K562 (cell line): Measurements from ENCODE around the gene OPCML. TPM values are rescaled to one million over a fixed set of nuclear protein-coding genes. Genes with fewer than 3 reads are reported as not detected.

Experiments
- ATAC-seq: fragments of 200-7000 bp; cut with Tn5 transposase; 3 replicates; pipeline ENCODE4 v1.9.1; 2020; ENCODE audit warnings: moderate library complexity
- BruUV-seq: library from RNA; stranded (reverse); fragments of 400-500 nt; replicated peaks from 2 replicates; lab custom pipeline; 2021; lab: Mats Ljungman, UMichigan
- CTCF ChIA-PET: fragments of 300-600 bp; formaldehyde crosslinking; extraction: SDS; loops from one replicate; lab custom pipeline; 2021; ENCODE audit warnings: low intra/inter-chr PET ratio; lab: Yijun Ruan, JAX
- POLR2A ChIA-PET: fragments of 300-600, 350-650 bp; sonication (Branson Sonifier 250); formaldehyde crosslinking; extraction: SDS; loops from one replicate; lab custom pipeline; 2021; ENCODE audit warnings: antibody characterized with exemption, inconsistent platforms; lab: Yijun Ruan, JAX
- DNase-seq, 4 experiments: peaks; one replicate each; pipeline versions ENCODE4 v3.0.0 to v3.0.0-alpha.2; 2011 to 2018; ENCODE audit warnings: low spot score in 3 of 4, mixed read lengths in 3 of 4; ENCODE audit errors: extremely low read depth in 1 of 4
- FAIRE-seq: peaks from 2 replicates; lab custom pipeline; 2011; peaks lifted over from hg19 to GRCh38; lab: Jason Lieb, UNC
- H2AFZ ChIP-seq: 2 replicates; pipeline ENCODE4 v1.6.0; 2011; ENCODE audit warnings: low read depth, low read length, control low read depth, inconsistent platforms
- H3K27ac ChIP-seq: fragments of 200-600 bp; 3 replicates; pipeline ENCODE4 v1.8.0; 2011; ENCODE audit warnings: low read depth, mild to moderate bottlenecking, control low read depth, inconsistent platforms, low read length, moderate library complexity, mixed read lengths; ENCODE audit errors: extremely low read depth
- H3K27me3 ChIP-seq, 2 experiments: fragments of 300-600 bp in 1 of 2; 2 replicates in 1 of 2; 3 replicates in 1 of 2; pipeline versions ENCODE4 v1.6.0 to v1.8.0; 2011; ENCODE audit warnings: inconsistent platforms in 2 of 2, low read length in 2 of 2, mild to moderate bottlenecking in 1 of 2, mixed read lengths in 1 of 2, moderate library complexity in 1 of 2; ENCODE audit not compliant: control insufficient read depth in 2 of 2, insufficient read depth in 2 of 2
- H3K36me3 ChIP-seq: fragments of 300-600 bp; 3 replicates; pipeline ENCODE4 v1.8.0; 2011; ENCODE audit warnings: mild to moderate bottlenecking, low read length, inconsistent platforms; ENCODE audit not compliant: control insufficient read depth, insufficient read depth
- H3K4me1 ChIP-seq, 2 experiments: fragments of 200-600 bp in 1 of 2; replicated peaks in 1 of 2; 2 replicates in 1 of 2; 3 replicates in 1 of 2; pipeline versions ENCODE4 v1.5.1 to v1.8.0; 2011; ENCODE audit warnings: inconsistent platforms in 2 of 2, low read length in 2 of 2, mild to moderate bottlenecking in 1 of 2, mixed read lengths in 1 of 2, moderate library complexity in 1 of 2; ENCODE audit not compliant: control insufficient read depth in 2 of 2, insufficient read depth in 2 of 2
- H3K4me2 ChIP-seq: 2 replicates; pipeline ENCODE4 v1.6.1; 2011; ENCODE audit warnings: low read length, control low read depth, inconsistent platforms, mixed read lengths; ENCODE audit not compliant: insufficient read depth
- H3K4me3 ChIP-seq: fragments of 200-600 bp; sonication (generic), shearing (Covaris generic); 2 replicates; pipeline ENCODE4 v1.5.1; 2016; ENCODE audit warnings: control low read depth, inconsistent platforms
- H3K79me2 ChIP-seq: fragments of 200-600 bp; 3 replicates; pipeline ENCODE4 v1.8.0; 2011; ENCODE audit warnings: low read length, inconsistent platforms; ENCODE audit not compliant: control insufficient read depth, insufficient read depth
- H3K9ac ChIP-seq, 2 experiments: 2 replicates each; pipeline versions ENCODE4 v1.6.0 to v1.6.1; 2011; ENCODE audit warnings: low read depth in 2 of 2, low read length in 2 of 2, control low read depth in 1 of 2, inconsistent platforms in 1 of 2, mild to moderate bottlenecking in 1 of 2, mixed read lengths in 1 of 2; ENCODE audit not compliant: insufficient read depth in 1 of 2
- H3K9me1 ChIP-seq: one replicate; pipeline ENCODE4 v1.6.0; 2011; ENCODE audit warnings: inconsistent platforms, mild to moderate bottlenecking, low read length, moderate library complexity; ENCODE audit not compliant: control insufficient read depth, insufficient read depth
- H3K9me3 ChIP-seq: replicated peaks from 2 replicates; pipeline ENCODE4 v1.5.1; 2011; ENCODE audit warnings: low read depth, low read length, inconsistent platforms; ENCODE audit not compliant: control insufficient read depth, insufficient read depth
- H4K20me1 ChIP-seq: replicated peaks from 2 replicates; pipeline ENCODE4 v1.6.1; 2011; ENCODE audit warnings: low read length, inconsistent platforms, mixed read lengths; ENCODE audit not compliant: control insufficient read depth, insufficient read depth
- BCOR ChIP-seq: fragments of 450-650 bp; IDR thresholded peaks from 2 replicates; pipeline ENCODE4 v1.6.1; 2016
- CBFA2T3 ChIP-seq: fragments of 450-650 bp; IDR thresholded peaks from 2 replicates; pipeline ENCODE4 v1.6.1; 2017
- CEBPG ChIP-seq, 3 experiments: fragments of 200-800 bp in 1 of 3; sonication (Bioruptor generic) in 1 of 3; sonication (generic) in 1 of 3; formaldehyde crosslinking in 1 of 3; IDR thresholded peaks in 2 of 3; conservative IDR thresholded peaks in 1 of 3; 2 replicates each; pipeline versions ENCODE4 v1.6.1 to v1.8.0; 2016 to 2022; ENCODE audit warnings: missing compliant biosample characterization in 2 of 3, missing genetic modification characterization in 2 of 3, mild to moderate bottlenecking in 1 of 3, missing genetic modification reagents in 1 of 3
- CTCFL ChIP-seq: IDR thresholded peaks from 2 replicates; pipeline ENCODE4 v1.6.1; 2011; ENCODE audit warnings: borderline replicate concordance, low read depth, mild to moderate bottlenecking, moderate library complexity, low read length; ENCODE audit not compliant: insufficient read depth, poor library complexity, severe bottlenecking
- ESRRB ChIP-seq: fragments of 250-450 bp; sonication (Bioruptor Pico); IDR thresholded peaks from 2 replicates; pipeline ENCODE4 v1.5.0; 2020; ENCODE audit warnings: mild to moderate bottlenecking, moderate library complexity, borderline replicate concordance
- ETV5 ChIP-seq: sonication (generic); formaldehyde crosslinking; IDR thresholded peaks from 2 replicates; pipeline ENCODE4 v1.4.0; 2020; ENCODE audit warnings: low read depth, mild to moderate bottlenecking, missing genetic modification reagents
- FOXP1 ChIP-seq: sonication (generic); formaldehyde crosslinking; IDR thresholded peaks from 2 replicates; pipeline ENCODE4 v1.8.0; 2022; ENCODE audit warnings: mild to moderate bottlenecking, missing genetic modification reagents
- HDAC3 ChIP-seq: fragments of 450-650 bp; IDR thresholded peaks from 2 replicates; pipeline ENCODE4 v1.6.1; 2018; ENCODE audit warnings: borderline replicate concordance, mild to moderate bottlenecking, moderate library complexity; ENCODE audit not compliant: partially characterized antibody
- HDAC6 ChIP-seq: IDR thresholded peaks from 2 replicates; pipeline ENCODE4 v1.6.1; 2012; ENCODE audit warnings: low read depth, mild to moderate bottlenecking, control low read depth, inconsistent platforms, low read length, moderate library complexity
- HSF4 ChIP-seq: fragments of 250-450 bp; sonication (Bioruptor Pico); IDR thresholded peaks from 2 replicates; pipeline ENCODE4 v2.1.2; 2022; ENCODE audit warnings: mild to moderate bottlenecking, moderate library complexity, borderline replicate concordance
- IFI16 ChIP-seq: fragments of 250-450 bp; sonication (Bioruptor Pico); IDR thresholded peaks from 2 replicates; pipeline ENCODE4 v2.1.2; 2022; ENCODE audit warnings: mild to moderate bottlenecking, inconsistent platforms
- ILF3 ChIP-seq: fragments of 450-650 bp; IDR thresholded peaks from 2 replicates; pipeline ENCODE4 v1.6.1; 2018; ENCODE audit warnings: antibody characterized with exemption, mild to moderate bottlenecking, moderate library complexity, borderline replicate concordance
- KLF13 ChIP-seq: fragments of 450-650 bp; IDR thresholded peaks from 2 replicates; pipeline ENCODE4 v1.6.1; 2016; ENCODE audit warnings: missing genetic modification characterization, low read depth, mild to moderate bottlenecking, missing compliant biosample characterization, moderate library complexity, borderline replicate concordance
- NCOA2 ChIP-seq, 2 experiments: fragments of 450-650 bp; IDR thresholded peaks; 2 replicates each; pipeline ENCODE4 v1.6.1; 2018; ENCODE audit warnings: mild to moderate bottlenecking in 2 of 2, moderate library complexity in 1 of 2; ENCODE audit not compliant: partially characterized antibody in 2 of 2
- NR3C1 ChIP-seq: sonication (generic); formaldehyde crosslinking; IDR thresholded peaks from 2 replicates; pipeline ENCODE4 v1.8.1; 2022; ENCODE audit warnings: missing genetic modification reagents
- RFX5 ChIP-seq: IDR thresholded peaks from 2 replicates; pipeline ENCODE4 v1.6.1; 2011; ENCODE audit warnings: low read depth, mild to moderate bottlenecking, improper control_type of control experiment, low read length
- SRSF9 ChIP-seq: fragments of 200-400 bp; formaldehyde crosslinking; IDR thresholded peaks from 2 replicates; pipeline ENCODE4 v1.6.1; 2017; ENCODE audit warnings: low read depth, low read length, borderline replicate concordance
- TCF15 ChIP-seq: fragments of 250-450 bp; sonication (Bioruptor Pico); IDR thresholded peaks from 2 replicates; pipeline ENCODE4 v1.8.0; 2022; ENCODE audit warnings: moderate library complexity, mild to moderate bottlenecking, inconsistent platforms
- ZNF175 ChIP-seq: fragments of 200-800 bp; sonication (Bioruptor generic); IDR thresholded peaks from 2 replicates; pipeline ENCODE4 v1.6.1; 2016; ENCODE audit warnings: low read depth, mild to moderate bottlenecking, missing genetic modification characterization, missing compliant biosample characterization
- ZNF76 ChIP-seq: fragments of 250-450 bp; sonication (Bioruptor Pico); IDR thresholded peaks from 2 replicates; pipeline ENCODE4 v1.4.0; 2020; ENCODE audit warnings: mild to moderate bottlenecking, moderate library complexity, borderline replicate concordance
- WGBS: fragments of 100-300 bp; shearing (Covaris generic); methylation state at CpG from one replicate; pipeline ENCODE4 v1.1.6; 2016; ENCODE audit warnings: low coverage, mixed read lengths; ENCODE audit not compliant: insufficient coverage; ENCODE audit errors: missing lambda C conversion rate; 5-methylcytosine and 5-hydroxymethylcytosine counted together
- in situ Hi-C: fragments of 300-500 bp; cut with MboI; formaldehyde crosslinking; loops from 4 replicates; pipeline ENCODE4 v1.15.0; 2018; ENCODE audit warnings: inconsistent platforms, mixed read lengths
- intact Hi-C: fragments of 100-400 bp; cut with micrococcal nuclease; formaldehyde crosslinking; loops from 2 replicates; pipeline ENCODE4 v1.14.2; 2022
- polyA plus RNA-seq, 8 experiments: library from polyadenylated mRNA; depleted of rRNA in 4 of 8; stranded (reverse) in 5 of 8; unstranded in 3 of 8; fragments of >200 nt; fragmentation: Nextera tagmentation in 2 of 8; fragmentation: Illumina TruSeq in 1 of 8; extraction: Ambion mirVana in 2 of 8; extraction: Trizol in 1 of 8; gene quantifications; 2 replicates each; pipeline versions ENCODE4 v1.2.1 to v1.2.3, GENCODE V29; 2011 to 2014; ENCODE audit warnings: inconsistent platforms in 1 of 8, missing spikeins in 1 of 8
- total RNA-seq, 7 experiments: library from RNA; depleted of rRNA in 6 of 7; stranded (reverse); fragments of >200 nt in 6 of 7; fragmentation: Illumina TruSeq in 2 of 7; extraction: Trizol in 2 of 7; gene quantifications; 2 replicates each; pipeline versions ENCODE4 v1.2.1 to v1.2.3, GENCODE V29; 2011 to 2021; ENCODE audit warnings: low replicate concordance in 1 of 7

Gene OPCML
- total and polyA plus RNA-seq, 9 of the 15 experiments (the other 6 are each of a cell fraction or from before 2014, with no cell fraction given) = not detected

DNA sequence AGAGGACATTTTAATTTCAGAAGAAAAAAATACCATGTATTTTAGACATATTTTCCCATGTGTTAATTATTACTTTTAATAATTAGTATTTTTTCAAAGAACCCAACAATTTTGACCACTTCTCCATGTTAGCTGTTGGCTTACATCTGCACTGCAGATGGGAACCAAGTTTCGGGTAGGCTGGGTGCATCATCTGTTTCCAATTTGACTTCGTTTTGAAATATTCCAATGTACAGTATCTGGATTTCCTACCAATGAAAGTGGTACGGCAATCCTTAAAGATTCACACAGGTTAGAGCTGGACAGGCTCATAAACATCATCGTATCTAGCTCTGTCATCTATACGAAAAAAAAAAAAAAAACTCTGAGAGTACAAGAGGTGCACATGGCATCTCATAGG is 670.2 kb downstream of the OPCML start:
- ChIA-PET POLR2A (interaction anchor here (0.6 kb wide), 1 partner anchor 12 kb away, joined by 5 read pairs; no protein-coding TSS in a partner anchor), CTCF (no interaction called here)
- Histone ChIP-seq H3K4me3 (no peak overlapping the region), H3K27ac (no peak overlapping the region), H3K36me3 (no peaks in the 10 kb centered on the region), H3K4me2 (no peak overlapping the region), H2AFZ (no peak overlapping the region), H3K9me3 (no peaks in the 10 kb centered on the region), H3K4me1 (no peaks in the 10 kb centered on the region), H3K27me3 (no peaks in the 10 kb centered on the region), H4K20me1 (no peaks in the 10 kb centered on the region), H3K79me2 (no peaks in the 10 kb centered on the region), H3K9me1 (no peaks in the 10 kb centered on the region), H3K9ac (no peak overlapping the region)
- DNase-seq = no peak
- no TSS peak for BruUV-seq
- no peak for FAIRE-seq
- TF ChIP-seq NCOA2 (IDR thresholded peaks at IDR 0.05; ENCODE audit: partially characterized antibody in 2 of 2) (no peak), CTCFL (no peak), HDAC3 (no peak), ETV5 (no peak), ESRRB (CRISPR knock-in tag) (no peak), KLF13 (tag) (no peak), ZNF175 (CRISPR knock-in tag) (no peak), TCF15 (CRISPR knock-in tag) (no peak), NR3C1 (no peak), ZNF76 (no peak), HDAC6 (no peak), CBFA2T3 (no peak), CEBPG (CRISPR knock-in tag; IDR thresholded peaks at IDR 0.05) (no peak), CEBPG (tag; conservative IDR thresholded peaks at IDR 0.05 in 1 of 2, IDR thresholded peaks at IDR 0.05 in 1 of 2) (no peak), ILF3 (no peak), IFI16 (CRISPR knock-in tag) (no peak), RFX5 (no peak), BCOR (no peak), FOXP1 (no peak), SRSF9 (no peak), HSF4 (CRISPR knock-in tag) (no peak)
- ATAC-seq = no peak
- intact Hi-C loops (no loop called here), in situ Hi-C loops (no loop called here)
- WGBS = 2% methylated on average over 5 of the region's 5 CpGs
